Liver (tissue), 3 donors: ENCODE results near the gene ATP2A3.

Experiments
- RAD21 ChIP-seq, 2 donors: IDR thresholded peaks; 2 replicates each; pipeline ENCODE4 v1.6.1; 2016; ENCODE audit warnings: antibody characterized with exemption in 2 of 2, mild to moderate bottlenecking in 2 of 2
- RXRA ChIP-seq, 2 donors: IDR thresholded peaks; 2 replicates each; pipeline ENCODE4 v1.6.1; 2017 to 2018; ENCODE audit warnings: antibody characterized with exemption in 2 of 2, mild to moderate bottlenecking in 1 of 2
- TF ChIP-seq, protein P1 (sequence below): fragments of 150-350 bp; IDR thresholded peaks from 2 replicates; pipeline ENCODE4 v1.5.1; 2017; ENCODE audit warnings: improper control_type of control experiment, low read depth, low read length; ENCODE audit not compliant: missing input control
- TF ChIP-seq, protein P2 (sequence below): IDR thresholded peaks from 2 replicates; pipeline ENCODE4 v1.6.1; 2016; ENCODE audit warnings: antibody characterized with exemption
- TF ChIP-seq, protein P3 (sequence below): IDR thresholded peaks from 2 replicates; pipeline ENCODE4 v1.6.1; 2016; ENCODE audit warnings: antibody characterized with exemption
- TF ChIP-seq, protein P4 (sequence below): IDR thresholded peaks from 2 replicates; pipeline ENCODE4 v1.6.1; 2016; ENCODE audit warnings: antibody characterized with exemption, mild to moderate bottlenecking
- donor health status: healthy.
- donor health status: healthy.

DNA sequence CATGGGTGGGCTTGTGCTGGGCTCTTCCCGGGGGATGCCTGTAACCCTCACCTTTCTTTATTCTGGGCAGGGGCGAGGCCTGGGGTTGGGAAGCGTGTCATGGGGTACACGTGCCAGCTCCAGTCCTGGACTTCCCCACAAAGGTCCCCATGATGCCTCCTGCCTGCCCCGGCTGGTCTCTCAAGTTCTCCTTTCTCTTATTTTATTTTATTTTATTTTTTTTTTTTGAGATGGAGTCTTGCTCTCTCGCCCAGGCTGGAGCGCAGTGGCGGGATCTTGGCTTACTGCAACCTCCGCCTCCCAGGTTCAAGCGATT, 8.6 kb downstream of the ATP2A3 start:
- TF ChIP-seq RAD21 (IDR thresholded peaks at IDR 0.05) (no peak), RXRA (IDR thresholded peaks at IDR 0.05) (no peak)
- TF ChIP-seq, protein P1, sequence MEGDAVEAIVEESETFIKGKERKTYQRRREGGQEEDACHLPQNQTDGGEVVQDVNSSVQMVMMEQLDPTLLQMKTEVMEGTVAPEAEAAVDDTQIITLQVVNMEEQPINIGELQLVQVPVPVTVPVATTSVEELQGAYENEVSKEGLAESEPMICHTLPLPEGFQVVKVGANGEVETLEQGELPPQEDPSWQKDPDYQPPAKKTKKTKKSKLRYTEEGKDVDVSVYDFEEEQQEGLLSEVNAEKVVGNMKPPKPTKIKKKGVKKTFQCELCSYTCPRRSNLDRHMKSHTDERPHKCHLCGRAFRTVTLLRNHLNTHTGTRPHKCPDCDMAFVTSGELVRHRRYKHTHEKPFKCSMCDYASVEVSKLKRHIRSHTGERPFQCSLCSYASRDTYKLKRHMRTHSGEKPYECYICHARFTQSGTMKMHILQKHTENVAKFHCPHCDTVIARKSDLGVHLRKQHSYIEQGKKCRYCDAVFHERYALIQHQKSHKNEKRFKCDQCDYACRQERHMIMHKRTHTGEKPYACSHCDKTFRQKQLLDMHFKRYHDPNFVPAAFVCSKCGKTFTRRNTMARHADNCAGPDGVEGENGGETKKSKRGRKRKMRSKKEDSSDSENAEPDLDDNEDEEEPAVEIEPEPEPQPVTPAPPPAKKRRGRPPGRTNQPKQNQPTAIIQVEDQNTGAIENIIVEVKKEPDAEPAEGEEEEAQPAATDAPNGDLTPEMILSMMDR = no peak
- TF ChIP-seq, protein P2, sequence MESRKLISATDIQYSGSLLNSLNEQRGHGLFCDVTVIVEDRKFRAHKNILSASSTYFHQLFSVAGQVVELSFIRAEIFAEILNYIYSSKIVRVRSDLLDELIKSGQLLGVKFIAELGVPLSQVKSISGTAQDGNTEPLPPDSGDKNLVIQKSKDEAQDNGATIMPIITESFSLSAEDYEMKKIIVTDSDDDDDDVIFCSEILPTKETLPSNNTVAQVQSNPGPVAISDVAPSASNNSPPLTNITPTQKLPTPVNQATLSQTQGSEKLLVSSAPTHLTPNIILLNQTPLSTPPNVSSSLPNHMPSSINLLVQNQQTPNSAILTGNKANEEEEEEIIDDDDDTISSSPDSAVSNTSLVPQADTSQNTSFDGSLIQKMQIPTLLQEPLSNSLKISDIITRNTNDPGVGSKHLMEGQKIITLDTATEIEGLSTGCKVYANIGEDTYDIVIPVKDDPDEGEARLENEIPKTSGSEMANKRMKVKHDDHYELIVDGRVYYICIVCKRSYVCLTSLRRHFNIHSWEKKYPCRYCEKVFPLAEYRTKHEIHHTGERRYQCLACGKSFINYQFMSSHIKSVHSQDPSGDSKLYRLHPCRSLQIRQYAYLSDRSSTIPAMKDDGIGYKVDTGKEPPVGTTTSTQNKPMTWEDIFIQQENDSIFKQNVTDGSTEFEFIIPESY = no peak
- TF ChIP-seq, protein P3, sequence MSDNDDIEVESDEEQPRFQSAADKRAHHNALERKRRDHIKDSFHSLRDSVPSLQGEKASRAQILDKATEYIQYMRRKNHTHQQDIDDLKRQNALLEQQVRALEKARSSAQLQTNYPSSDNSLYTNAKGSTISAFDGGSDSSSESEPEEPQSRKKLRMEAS = no peak
- TF ChIP-seq, protein P4, sequence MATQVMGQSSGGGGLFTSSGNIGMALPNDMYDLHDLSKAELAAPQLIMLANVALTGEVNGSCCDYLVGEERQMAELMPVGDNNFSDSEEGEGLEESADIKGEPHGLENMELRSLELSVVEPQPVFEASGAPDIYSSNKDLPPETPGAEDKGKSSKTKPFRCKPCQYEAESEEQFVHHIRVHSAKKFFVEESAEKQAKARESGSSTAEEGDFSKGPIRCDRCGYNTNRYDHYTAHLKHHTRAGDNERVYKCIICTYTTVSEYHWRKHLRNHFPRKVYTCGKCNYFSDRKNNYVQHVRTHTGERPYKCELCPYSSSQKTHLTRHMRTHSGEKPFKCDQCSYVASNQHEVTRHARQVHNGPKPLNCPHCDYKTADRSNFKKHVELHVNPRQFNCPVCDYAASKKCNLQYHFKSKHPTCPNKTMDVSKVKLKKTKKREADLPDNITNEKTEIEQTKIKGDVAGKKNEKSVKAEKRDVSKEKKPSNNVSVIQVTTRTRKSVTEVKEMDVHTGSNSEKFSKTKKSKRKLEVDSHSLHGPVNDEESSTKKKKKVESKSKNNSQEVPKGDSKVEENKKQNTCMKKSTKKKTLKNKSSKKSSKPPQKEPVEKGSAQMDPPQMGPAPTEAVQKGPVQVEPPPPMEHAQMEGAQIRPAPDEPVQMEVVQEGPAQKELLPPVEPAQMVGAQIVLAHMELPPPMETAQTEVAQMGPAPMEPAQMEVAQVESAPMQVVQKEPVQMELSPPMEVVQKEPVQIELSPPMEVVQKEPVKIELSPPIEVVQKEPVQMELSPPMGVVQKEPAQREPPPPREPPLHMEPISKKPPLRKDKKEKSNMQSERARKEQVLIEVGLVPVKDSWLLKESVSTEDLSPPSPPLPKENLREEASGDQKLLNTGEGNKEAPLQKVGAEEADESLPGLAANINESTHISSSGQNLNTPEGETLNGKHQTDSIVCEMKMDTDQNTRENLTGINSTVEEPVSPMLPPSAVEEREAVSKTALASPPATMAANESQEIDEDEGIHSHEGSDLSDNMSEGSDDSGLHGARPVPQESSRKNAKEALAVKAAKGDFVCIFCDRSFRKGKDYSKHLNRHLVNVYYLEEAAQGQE = no peak
